NCI-H1048 (cell line): ENCODE results near the gene AKIRIN2.

Source experiments
- DNase-seq: peaks from one replicate; lab custom pipeline; 2025; lab: John Stamatoyannopoulos, UW

The AKIRIN2 gene

GRCh38 chr6:87701676-87702588 lies at the start of gene AKIRIN2:
Gene AKIRIN2 (minus strand): TSS chr6:87702233. CDS start chr6:87701684, 549 bp downstream.
- peak; percentile 94 for DNase-seq

GRCh38 chr6:87747646-87748045 lies 45.6 kb upstream of the AKIRIN2 start:
- no peak for DNase-seq

- no peak for DNase-seq
These were observed 44.1 kb upstream of the AKIRIN2 start for GRCh38 chr6:87745966-87746721.

- no peak for DNase-seq
These were observed 41.4 kb upstream of the AKIRIN2 start for GRCh38 chr6:87743454-87743853.

GRCh38 chr6:87742106-87742505 lies 40.1 kb upstream of the AKIRIN2 start:
- DNase-seq, result no peak

- no peak for DNase-seq
These were observed 39.1 kb upstream of the AKIRIN2 start for GRCh38 chr6:87741001-87741650.

- DNase-seq, result no peak
These were observed 36.7 kb upstream of the AKIRIN2 start for GRCh38 chr6:87738744-87739143.

- no peak for DNase-seq
These were observed 36.0 kb upstream of the AKIRIN2 start for GRCh38 chr6:87738000-87738399.

GRCh38 chr6:87736809-87737540 lies 34.9 kb upstream of the AKIRIN2 start:
- no peak for DNase-seq

GRCh38 chr6:87731818-87732661 lies 30.0 kb upstream of the AKIRIN2 start:
- DNase-seq, result no peak

GRCh38 chr6:87731080-87731479 lies 29.0 kb upstream of the AKIRIN2 start:
- DNase-seq, result no peak

GRCh38 chr6:87729965-87730719 lies 28.1 kb upstream of the AKIRIN2 start:
- no peak for DNase-seq

- no peak for DNase-seq
These were observed 26.7 kb upstream of the AKIRIN2 start for GRCh38 chr6:87728706-87729105.

- no peak for DNase-seq
These were observed 23.2 kb upstream of the AKIRIN2 start for GRCh38 chr6:87724983-87725811.

GRCh38 chr6:87723170-87724078 lies 21.4 kb upstream of the AKIRIN2 start:
- DNase-seq, result no peak

GRCh38 chr6:87722540-87723169 lies 20.6 kb upstream of the AKIRIN2 start:
- DNase-seq, result no peak

GRCh38 chr6:87721311-87721710 lies 19.3 kb upstream of the AKIRIN2 start:
- no peak for DNase-seq
